Measurements from ENCODE around the gene TAMM41. TPM values are rescaled to one million over a fixed set of nuclear protein-coding genes. Genes with fewer than 3 reads are reported as not detected.

The TAMM41 gene
- total RNA-seq, 6 donors from 2014 or later = 13.2 to 38.8 (median 14.9) TPM

GRCh38 chr3:11789412-11789811 lies 57.3 kb downstream of the TAMM41 start:
- H3K36me3 ChIP-seq = peaks cover 0 to 62% (median 42%) of the 10 kb centered on the region in 4 donors
- H3K27ac ChIP-seq = no peak overlapping the region
- H3K9me3 ChIP-seq = no peaks in the 10 kb centered on the region
- H3K4me3 ChIP-seq = no peak overlapping the region
- WGBS, 2 donors = 100% methylated on average over 1 of the region's 1 CpG; no CpG with 5 or more reads in 1 of the 2 donors
- DNase-seq (no peak), ATAC-seq (ENCODE audit: low FRiP score in 2 of 2) (no peak)
- no peaks in the 10 kb centered on the region for H3K27me3 ChIP-seq
- H3K4me1 ChIP-seq = no peaks in the 10 kb centered on the region
- TF ChIP-seq EP300 (IDR thresholded peaks at IDR 0.05) (no peak), POLR2A (IDR thresholded peaks at IDR 0.05) (no peak), CTCF (IDR thresholded peaks at IDR 0.05) (no peak), POLR2AphosphoS5 (IDR thresholded peaks at IDR 0.05) (no peak)

GRCh38 chr3:11784971-11785377 lies 61.7 kb downstream of the TAMM41 start:
- H3K36me3 ChIP-seq = peaks cover 0 to 34% (median 30%) of the 10 kb centered on the region in 4 donors
- H3K4me1 ChIP-seq = no peaks in the 10 kb centered on the region
- H3K9me3 ChIP-seq = no peaks in the 10 kb centered on the region
- no peak overlapping the region for H3K27ac ChIP-seq
- ATAC-seq (ENCODE audit: low FRiP score in 2 of 2) (no peak), DNase-seq (no peak)
- H3K4me3 ChIP-seq = no peak overlapping the region
- H3K27me3 ChIP-seq = no peaks in the 10 kb centered on the region
- TF ChIP-seq POLR2A (IDR thresholded peaks at IDR 0.05) (no peak), EP300 (IDR thresholded peaks at IDR 0.05) (no peak), CTCF (IDR thresholded peaks at IDR 0.05) (no peak), POLR2AphosphoS5 (IDR thresholded peaks at IDR 0.05) (no peak)
- 57 to 74% methylated on average over 2 to 3 of the region's 3 CpGs for WGBS, 2 donors

GRCh38 chr3:11780341-11780740 lies 66.3 kb downstream of the TAMM41 start:
- WGBS, 2 donors = 78 to 85% methylated on average over 1 of the region's 1 CpG
- Histone ChIP-seq H3K4me1 (no peaks in the 10 kb centered on the region), H3K4me3 (no peak overlapping the region), H3K27ac (no peak overlapping the region), H3K36me3 (peaks cover 0 to 5% (median 0%) of the 10 kb centered on the region in 4 donors), H3K9me3 (no peaks in the 10 kb centered on the region), H3K27me3 (no peaks in the 10 kb centered on the region)
- TF ChIP-seq POLR2A (IDR thresholded peaks at IDR 0.05) (no peak), EP300 (IDR thresholded peaks at IDR 0.05) (no peak), POLR2AphosphoS5 (IDR thresholded peaks at IDR 0.05) (no peak), CTCF (IDR thresholded peaks at IDR 0.05) (no peak)
- DNase-seq (no peak), ATAC-seq (ENCODE audit: low FRiP score in 2 of 2) (no peak)

GRCh38 chr3:11779626-11780025 lies 67.1 kb downstream of the TAMM41 start:
- DNase-seq (no peak), ATAC-seq (ENCODE audit: low FRiP score in 2 of 2) (no peak)
- H3K9me3 ChIP-seq = no peaks in the 10 kb centered on the region
- H3K27ac ChIP-seq = no peak overlapping the region
- no peak overlapping the region for H3K4me3 ChIP-seq
- TF ChIP-seq POLR2A (IDR thresholded peaks at IDR 0.05) (no peak), CTCF (IDR thresholded peaks at IDR 0.05) (no peak), EP300 (IDR thresholded peaks at IDR 0.05) (no peak), POLR2AphosphoS5 (IDR thresholded peaks at IDR 0.05) (no peak)
- H3K4me1 ChIP-seq = no peaks in the 10 kb centered on the region
- peaks cover 0 to 5% (median 0%) of the 10 kb centered on the region in 4 donors for H3K36me3 ChIP-seq
- WGBS, 2 donors = 93 to 94% methylated on average over 3 of the region's 3 CpGs
- H3K27me3 ChIP-seq = no peaks in the 10 kb centered on the region

GRCh38 chr3:11778248-11778647 lies 68.4 kb downstream of the TAMM41 start:
- H3K4me1 ChIP-seq = no peaks in the 10 kb centered on the region
- WGBS, 2 donors = 97 to 100% methylated on average over 2 of the region's 2 CpGs
- TF ChIP-seq POLR2AphosphoS5 (IDR thresholded peaks at IDR 0.05) (no peak), POLR2A (IDR thresholded peaks at IDR 0.05) (no peak), CTCF (IDR thresholded peaks at IDR 0.05) (no peak), EP300 (IDR thresholded peaks at IDR 0.05) (no peak)
- no peaks in the 10 kb centered on the region for H3K27me3 ChIP-seq
- no peak for DNase-seq
- no peak overlapping the region for H3K27ac ChIP-seq
- H3K36me3 ChIP-seq = peaks cover 0 to 5% (median 0%) of the 10 kb centered on the region in 4 donors
- H3K9me3 ChIP-seq = no peaks in the 10 kb centered on the region
- ATAC-seq (ENCODE audit: low FRiP score in 2 of 2) = no peak
- H3K4me3 ChIP-seq = no peak overlapping the region
